Stimulated activated CD8-positive, alpha-beta memory T cell treated with anti-CD3 and anti-CD28 coated beads, Interleukin-4, amount 100 ng/mL, for 48 hours (primary cell): Measurements from ENCODE around the gene DLGAP4.
A peak's percentile ranks its signal among the peaks of the same experiment; 100 is the strongest.

Experiments
- DNase-seq: peaks from one replicate; pipeline ENCODE4 v3.0.0-alpha.2; 2020

The DLGAP4 gene

DNA sequence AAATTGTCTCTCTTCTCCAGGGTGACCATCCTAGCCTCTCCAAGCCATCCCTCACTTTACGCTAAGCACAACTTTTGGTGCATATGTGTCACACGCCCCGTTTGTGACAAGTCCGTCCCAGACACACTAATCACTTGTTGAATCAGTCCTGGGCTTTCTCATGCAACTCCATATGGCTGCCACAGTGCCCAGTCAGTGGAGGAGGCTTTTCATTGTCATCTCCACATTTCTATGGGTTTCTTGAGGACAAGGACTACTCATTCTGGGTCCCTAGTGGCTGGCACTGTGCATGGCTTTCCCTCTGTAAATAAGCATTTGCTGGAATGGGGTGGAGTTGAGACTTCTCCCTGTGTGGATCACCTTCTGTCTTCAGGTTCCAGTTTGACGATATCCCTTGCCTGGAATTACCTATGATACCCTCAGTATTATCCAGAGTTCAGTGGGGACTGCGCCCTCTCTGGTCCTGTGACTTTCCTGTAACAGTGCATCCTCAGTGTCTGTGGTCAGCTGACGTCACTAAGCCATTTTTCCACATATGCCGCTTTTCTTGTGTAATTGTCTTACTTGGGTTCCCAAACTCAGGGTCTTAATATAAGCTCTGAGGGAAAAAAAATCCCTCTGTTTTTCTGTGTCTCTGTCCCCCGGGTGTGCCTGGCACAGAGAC, 175.4 kb downstream of the DLGAP4 start:
- no peak for DNase-seq

DNA sequence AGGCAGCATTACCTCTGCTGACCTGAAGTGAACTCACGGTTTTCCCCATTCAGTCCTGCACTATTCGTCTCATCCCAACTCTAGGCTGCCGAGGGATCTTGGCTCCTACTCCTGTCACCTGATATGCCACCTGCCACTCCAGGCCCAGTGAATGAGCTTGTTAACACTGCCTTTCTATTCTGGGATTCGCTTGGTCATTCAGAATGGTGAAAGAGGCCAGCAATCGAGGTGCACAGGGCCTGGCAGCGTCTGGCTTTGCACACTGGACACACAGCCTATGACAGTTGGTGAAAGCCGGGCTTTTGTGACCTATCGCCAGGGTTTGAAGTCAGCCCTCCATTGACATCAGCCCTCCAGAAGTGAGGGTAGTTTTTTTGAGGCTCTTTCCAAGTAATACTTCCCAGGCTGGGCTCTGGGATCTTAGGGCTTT, 175.9 kb downstream of the DLGAP4 start:
- DNase-seq: no peak

GRCh38 chr20:36483209-36483918, 177.2 kb downstream of the DLGAP4 start:
- no peak for DNase-seq

DNA sequence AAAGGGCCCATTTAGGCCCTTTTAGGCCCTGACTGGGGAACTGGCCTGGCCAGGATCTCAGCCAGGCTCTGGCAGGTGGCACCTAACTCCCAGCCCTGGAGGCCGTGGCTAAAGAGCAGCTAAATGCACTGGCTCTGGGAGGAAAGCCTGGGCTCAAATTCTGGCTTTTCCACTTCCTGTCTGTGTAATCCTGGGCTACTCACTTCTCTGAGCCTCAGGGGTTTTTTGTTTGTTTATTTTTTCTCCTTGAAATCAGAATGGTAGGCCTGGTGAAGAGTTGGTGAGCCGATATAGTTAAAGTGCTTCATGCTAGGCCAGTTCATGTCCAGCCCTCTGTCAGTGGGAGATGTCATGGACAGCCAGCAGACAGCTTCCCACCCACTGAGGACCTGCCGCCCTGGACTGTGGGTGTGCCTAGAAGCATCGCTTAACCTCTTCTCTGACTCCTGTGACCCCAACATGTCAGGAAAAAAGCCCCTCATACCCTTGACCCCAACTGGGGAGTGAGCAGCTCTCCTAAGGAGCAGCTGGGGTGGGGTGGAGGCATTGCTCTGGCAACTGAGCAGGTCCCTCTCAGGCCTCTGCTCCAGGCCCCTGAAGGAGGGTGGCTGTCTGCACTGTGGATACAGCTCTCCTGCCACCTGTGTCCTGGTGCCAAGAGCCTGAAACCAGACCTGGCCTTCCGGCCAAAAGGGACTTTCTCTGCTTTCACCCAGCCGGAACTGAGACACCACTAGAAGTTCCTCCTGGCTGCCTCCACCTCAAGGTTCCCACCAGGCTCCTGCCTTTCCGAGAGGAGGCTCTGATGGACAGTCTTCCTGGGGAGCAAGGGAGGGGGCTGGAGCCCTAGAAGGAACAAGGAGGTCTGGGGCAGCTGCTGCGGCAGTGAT, 178.0 kb downstream of the DLGAP4 start:
- DNase-seq: no peak

DNA sequence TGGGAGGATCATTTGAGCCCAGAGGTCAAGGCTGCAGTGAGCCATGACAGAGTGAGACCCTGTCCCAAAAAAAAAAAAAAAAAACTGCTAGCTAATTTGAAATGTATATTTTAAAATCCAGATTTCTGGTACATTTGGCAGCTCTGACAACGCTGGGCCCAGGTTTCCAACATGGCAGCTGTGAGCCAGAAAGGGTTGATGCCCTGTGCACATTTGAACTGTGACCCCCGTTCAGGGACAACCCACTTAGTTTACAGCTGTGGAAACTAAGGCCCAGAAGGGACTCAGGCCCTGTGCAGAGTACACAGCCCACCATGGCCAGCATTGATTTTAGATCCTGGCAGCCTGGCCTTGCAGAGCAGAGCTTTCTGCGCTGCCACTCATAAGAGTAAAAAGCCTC, 179.1 kb downstream of the DLGAP4 start:
- no peak for DNase-seq

DNA sequence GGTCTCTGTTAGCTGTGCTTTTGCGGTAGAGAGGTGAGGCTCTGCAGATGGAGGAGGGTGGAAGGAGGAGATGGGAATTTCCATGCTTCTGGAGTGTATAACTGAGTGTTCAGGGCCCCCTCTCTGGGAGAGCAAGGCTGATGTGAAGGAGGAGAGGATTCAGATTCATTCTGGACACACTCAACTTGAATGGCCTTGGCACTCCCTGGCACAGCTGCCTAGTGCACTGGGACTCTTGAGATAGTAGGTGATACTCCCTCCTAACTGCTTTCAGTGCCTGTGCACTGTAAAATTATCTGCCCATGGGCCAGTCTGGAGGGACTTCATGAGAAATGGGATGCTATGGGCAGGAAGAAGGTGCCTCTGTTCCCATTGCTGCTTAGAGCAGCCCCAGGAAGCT, 180.9 kb downstream of the DLGAP4 start:
- no peak for DNase-seq

- DNase-seq: no peak
Observed at GRCh38 chr20:36490191-36490590, 184.1 kb downstream of the DLGAP4 start.

DNA sequence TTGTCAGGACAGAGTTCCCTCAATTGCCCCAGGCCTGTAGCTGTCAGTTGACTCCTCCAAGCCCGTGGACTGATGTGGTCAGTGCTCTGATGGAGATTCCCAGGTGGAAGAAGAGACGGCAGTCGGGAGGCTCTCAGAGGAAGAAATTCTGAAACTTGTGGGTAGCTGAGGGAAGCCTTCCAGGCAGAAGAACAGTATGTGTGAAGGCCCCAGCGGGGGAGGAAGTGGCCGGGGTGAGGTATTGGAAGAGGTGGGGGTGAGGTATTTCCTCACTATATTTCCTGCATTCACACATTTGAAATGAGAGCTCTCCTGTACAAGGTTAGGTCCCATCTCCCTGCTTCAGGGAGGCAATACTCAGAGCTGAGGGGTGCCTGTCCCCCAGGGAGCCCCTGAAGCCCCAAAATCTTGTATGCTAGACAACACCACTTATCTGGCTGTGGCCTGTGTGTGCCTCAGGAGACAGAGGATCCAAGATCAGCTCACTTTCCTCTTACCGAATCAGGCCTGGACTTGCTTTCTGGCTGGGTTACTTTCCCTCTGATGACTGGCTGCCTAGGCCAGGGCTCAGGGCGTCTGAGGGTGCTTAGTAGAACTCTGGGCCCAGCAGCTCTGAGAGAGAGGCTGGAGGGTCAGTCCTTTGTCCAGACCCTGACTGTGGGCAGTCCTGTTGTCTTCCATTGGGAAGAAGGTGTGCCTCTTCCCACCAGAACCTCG, 185.9 kb downstream of the DLGAP4 start:
- peak; percentile 68 for DNase-seq

GRCh38 chr20:36493051-36493800, 187.1 kb downstream of the DLGAP4 start:
- DNase-seq: no peak

GRCh38 chr20:36493801-36494114, 187.6 kb downstream of the DLGAP4 start:
- DNase-seq: no peak

GRCh38 chr20:36496707-36497669, 190.8 kb downstream of the DLGAP4 start:
- no peak for DNase-seq

DNA sequence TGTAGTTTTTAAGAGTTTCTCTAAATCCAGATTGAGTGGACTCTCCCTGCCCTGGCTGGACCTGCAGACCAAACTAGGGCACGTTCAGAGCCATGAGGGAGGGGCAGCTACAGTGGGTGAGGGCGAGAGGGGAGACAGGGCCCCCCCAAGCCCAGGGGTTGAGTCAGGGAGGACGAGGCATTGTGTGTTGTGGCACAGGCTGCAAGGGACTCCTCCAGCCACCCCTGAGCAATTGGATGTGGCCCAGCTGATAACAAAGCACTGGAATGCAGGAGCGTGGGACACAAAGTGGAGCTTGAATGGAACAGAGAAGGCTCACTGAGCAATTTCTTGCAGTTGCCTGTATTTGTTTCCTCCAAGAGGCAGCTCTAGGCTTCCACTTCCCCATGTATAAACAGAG, 191.7 kb downstream of the DLGAP4 start:
- DNase-seq: no peak

DNA sequence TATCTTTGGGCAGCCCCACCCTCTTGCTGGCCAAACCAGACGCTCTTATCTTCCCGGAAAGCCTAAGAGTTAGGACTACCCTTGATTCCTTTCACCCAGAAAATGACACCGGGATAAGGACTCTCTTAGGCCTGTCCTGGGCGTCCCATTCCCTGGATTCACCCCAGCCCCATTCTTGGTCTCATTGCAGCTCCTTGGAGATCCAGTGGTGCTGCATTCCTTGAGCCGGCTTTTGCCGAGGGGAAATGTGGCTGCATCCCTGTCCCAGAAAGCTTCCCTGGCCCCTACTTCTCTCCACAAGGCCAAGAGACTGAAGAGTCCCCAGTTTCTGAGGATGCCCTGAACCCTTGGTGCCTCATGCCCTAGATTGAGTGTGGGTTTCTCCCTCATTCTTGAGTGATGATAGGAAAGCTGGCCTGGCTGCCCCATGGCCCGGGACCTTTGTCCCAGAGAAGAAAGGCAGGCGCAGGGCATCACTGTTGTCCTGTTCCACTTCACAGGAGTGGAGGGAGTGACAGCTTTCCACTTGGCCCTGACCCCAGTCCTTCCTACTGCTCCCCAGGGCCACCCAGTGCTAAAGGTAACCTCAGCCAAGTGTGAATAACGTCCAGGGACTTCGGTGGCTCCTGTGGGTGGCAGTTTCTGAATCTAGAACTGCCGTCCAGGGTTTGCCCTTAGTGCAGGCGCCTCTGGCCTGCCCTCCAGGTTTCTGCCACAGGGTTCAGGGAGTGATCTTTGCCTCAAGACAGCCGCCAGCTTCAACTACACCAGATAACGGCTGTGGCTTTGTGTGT, 192.4 kb downstream of the DLGAP4 start:
- no peak for DNase-seq

DNA sequence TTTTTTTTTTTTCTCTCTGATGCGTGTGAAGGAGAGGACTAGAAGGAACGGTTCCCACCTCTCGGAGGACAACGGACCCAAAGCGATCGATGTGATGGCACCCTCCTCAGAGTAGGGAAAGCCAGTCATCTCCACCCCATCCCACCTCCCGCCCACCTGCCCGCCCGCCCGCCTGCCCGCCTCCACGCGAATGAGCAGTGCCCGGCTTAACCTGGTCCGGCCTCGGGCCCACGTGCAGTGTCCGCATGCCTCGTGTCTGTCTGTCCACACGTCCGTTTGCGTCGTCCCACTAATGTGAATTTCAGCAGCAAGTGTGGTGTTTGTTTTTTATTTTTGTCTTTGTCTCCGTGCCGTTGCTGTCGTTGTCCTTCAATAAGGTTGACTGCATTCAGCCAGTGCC, 193.1 kb downstream of the DLGAP4 start:
- no peak for DNase-seq

GRCh38 chr20:36499723-36500501, 193.8 kb downstream of the DLGAP4 start:
- DNase-seq: no peak

DNA sequence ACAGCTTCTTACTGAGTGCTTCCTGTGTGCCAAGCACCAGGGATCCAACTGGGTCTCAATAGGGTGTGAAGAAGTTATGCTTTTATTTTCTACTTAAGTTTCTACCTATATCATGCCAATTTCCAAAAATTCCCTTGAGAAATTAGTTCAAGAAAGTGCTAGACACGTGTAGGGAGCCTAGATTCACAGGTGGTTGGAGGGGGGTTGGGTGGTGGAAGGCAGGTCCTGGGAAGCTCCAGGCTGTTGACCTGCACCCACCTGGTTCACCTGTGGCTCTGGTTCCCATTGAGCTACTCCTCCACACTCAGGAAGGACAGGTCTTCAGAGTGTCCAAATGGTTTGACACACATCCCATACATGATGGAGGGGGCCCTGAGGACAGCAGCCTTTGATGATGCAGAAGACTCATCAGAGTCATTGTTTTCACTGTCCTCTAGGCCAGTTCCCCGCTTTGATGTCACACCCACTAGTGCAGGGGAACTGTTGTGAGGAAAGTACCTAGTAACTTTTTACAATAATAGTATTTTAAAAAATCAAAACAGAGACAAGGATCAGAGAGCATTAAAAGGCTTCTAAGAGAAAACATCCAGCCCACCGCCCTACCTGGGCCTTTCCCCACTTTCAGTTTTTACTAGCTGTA, 195.3 kb downstream of the DLGAP4 start:
- no peak for DNase-seq

GRCh38 chr20:36504295-36504694, 198.2 kb downstream of the DLGAP4 start:
- no peak for DNase-seq

- DNase-seq: no peak
Observed at GRCh38 chr20:36506253-36506652, 200.1 kb downstream of the DLGAP4 start.

GRCh38 chr20:36507746-36508145, 201.6 kb downstream of the DLGAP4 start:
- DNase-seq: no peak
